ENCODE data around the gene BST2.

- TF ChIP-seq KLF10 (tag by site-specific recombination; IDR thresholded peaks at IDR 0.05) (no peak), TCF7L2 (IDR thresholded peaks at IDR 0.05; ENCODE audit: borderline replicate concordance, low read depth, low read length) (no peak), CTCF (tag by site-specific recombination; IDR thresholded peaks at IDR 0.05) (no peak), ZNF10 (tag by site-specific recombination; IDR thresholded peaks at IDR 0.05) (no peak), ZNF549 (tag by site-specific recombination; IDR thresholded peaks at IDR 0.05) (no peak), ZNF768 (tag by site-specific recombination; IDR thresholded peaks at IDR 0.05) (no peak), ZNF24 (tag by site-specific recombination; IDR thresholded peaks at IDR 0.05) (no peak), ZNF157 (tag by site-specific recombination; IDR thresholded peaks at IDR 0.05) (no peak), ZBTB10 (tag by site-specific recombination; IDR thresholded peaks at IDR 0.05) (no peak)
Measured at GRCh38 chr19:17376935-17377600, 28.4 kb downstream of the BST2 start, which contains the start of gene PLVAP.

Measured in HEK293 (cell line).